Muscle of arm (tissue), 12 donors: ENCODE results near the gene NFKBIZ. TPM values are rescaled to one million over a fixed set of nuclear protein-coding genes. Genes with fewer than 3 reads are reported as not detected.

Experiments
- polyA plus RNA-seq, 12 donors: library from polyadenylated mRNA; unstranded; fragments of 120-200 nt; gene quantifications; one replicate each; pipeline ENCODE4 v1.2.1, GENCODE V29; 2013; ENCODE audit not compliant: insufficient read length in 12 of 12

The NFKBIZ gene
- polyA plus RNA-seq, 12 donors: 2.0 to 24.3 (median 5.0) TPM; not detected in 1

Other genes with a start within 250 kb of the NFKBIZ start
- 10 to 100 TPM in 11 of 12 donors, not detected in 1; 12.7 to 21.4 (median 16.9) TPM for gene ZBTB11, start 172.4 kb upstream of the NFKBIZ start, polyA plus RNA-seq
- gene RPL24, start 162.8 kb upstream of the NFKBIZ start, polyA plus RNA-seq: 1,000 to 10,000 TPM in 11 of 12 donors, not detected in 1; 1,395 to 2,158 (median 1,860) TPM
- gene CEP97, start 124.9 kb upstream of the NFKBIZ start, polyA plus RNA-seq: 10 to 100 TPM in 11 of 12 donors, not detected in 1; 11.5 to 19.5 (median 14.5) TPM
- gene NXPE3, start 70.3 kb upstream of the NFKBIZ start, polyA plus RNA-seq: 10 to 100 TPM in 11 of 12 donors, not detected in 1; 13.5 to 27.3 (median 21.2) TPM